Heart right ventricle (tissue), 12 donors: ENCODE results near the gene CCDC7. TPM values are rescaled to one million over a fixed set of nuclear protein-coding genes. Genes with fewer than 3 reads are reported as not detected.

Source experiments
- polyA plus RNA-seq, 2 donors: library from polyadenylated mRNA; stranded (reverse); fragments of 200-250 nt; gene quantifications; one replicate each; pipeline ENCODE4 v1.2.3, GENCODE V29; 2013
- total RNA-seq, 10 donors: library from RNA; stranded (reverse); fragmentation: NEBNext Ultra II Directional in 3 of 10; extraction: Animal tissue kit (Norgen Biotek cat#: 25700) in 3 of 10; gene quantifications; one replicate each; pipeline versions ENCODE4 v1.2.1 to v1.2.4, GENCODE V29; 2021 to 2023
- donor health status: ischemic (EF 13 %, LVEDD 7.1; RV severe dilation, severe dysfunction).
- donor health status: healthy with polysubstance abuse.
- donor health status: DM: no; HTN: yes; CAD: no.
- donor health status: DM: no; HTN: no; CAD: no.
- donor health status: ischemic (EF 25% LVEDD 6.9; RV normal size, moderate dysfunction).
- donor health status: ischemic (EF 25% LVEDD 5.7; RV mildly dilated, moderate dysfunction).
- donor health status: healthy.
- donor health status: nonischemic (EF 11% LVEDD 7.7; RV severe dilation, severe dysfunction).
- donor health status: DM: yes; HTN: yes; CAD: no.
- donor health status: PGD.
- donor health status: ischemic (EF 29% LVEDD 5.4; RV normal size, mild dysfunction).
- donor health status: nonischemic (EF 23%, LVEDD 6.1; RV moderate dilation, normal function).

CCDC7 gene
- total and polyA plus RNA-seq, 12 donors, result 0.96 to 34.1 (median 20.4) TPM

Other genes starting within 250 kb of the CCDC7 start
- 10 to 100 TPM; 16.3 to 25.4 (median 19.5) TPM for gene EPC1, start 99.0 kb upstream of the CCDC7 start, total RNA-seq
- gene EPC1, start 99.0 kb upstream of the CCDC7 start, polyA plus RNA-seq, result 10 to 100 TPM in 1 of 2 donors, 1 to 10 TPM in 1; 8.4 to 18.8 TPM